Spleen (tissue), 11 donors: Measurements from ENCODE around the gene CACNA1C. TPM values are rescaled to one million over a fixed set of nuclear protein-coding genes. Genes with fewer than 3 reads are reported as not detected.

Experiments used
- DNase-seq: peaks from one replicate; pipeline ENCODE4 v3.0.0-alpha.2; 2020
- H3K27ac ChIP-seq, 8 donors: fragments of 200-600 bp; sonication (generic) in 7 of 8; 1 replicate in 4 of 8; 2 replicates in 4 of 8; pipeline versions ENCODE4 v1.5.0 to v1.8.0; 2016 to 2021; ENCODE audit warnings: inconsistent platforms in 4 of 8, mild to moderate bottlenecking in 4 of 8, moderate library complexity in 1 of 8
- H3K27me3 ChIP-seq, 7 donors: fragments of 200-600 bp; sonication (generic) in 6 of 7; replicated peaks in 1 of 7; 1 replicate in 4 of 7; 2 replicates in 3 of 7; pipeline versions ENCODE4 v1.5.0 to v1.8.0; 2016 to 2021; ENCODE audit warnings: inconsistent platforms in 3 of 7, mild to moderate bottlenecking in 1 of 7
- H3K36me3 ChIP-seq, 6 donors: fragments of 200-600 bp; sonication (generic) in 5 of 6; 1 replicate in 4 of 6; 2 replicates in 2 of 6; pipeline versions ENCODE4 v1.5.0 to v1.8.0; 2016 to 2021; ENCODE audit warnings: inconsistent platforms in 2 of 6
- H3K4me1 ChIP-seq, 6 donors: fragments of 200-600 bp; sonication (generic) in 5 of 6; 1 replicate in 3 of 6; 2 replicates in 3 of 6; pipeline versions ENCODE4 v1.5.0 to v1.8.0; 2016 to 2021; ENCODE audit warnings: inconsistent platforms in 3 of 6
- H3K4me3 ChIP-seq, 8 donors: fragments of 200-600 bp; sonication (generic) in 7 of 8; 1 replicate in 4 of 8; 2 replicates in 4 of 8; pipeline versions ENCODE4 v1.5.0 to v1.8.0; 2016 to 2021; ENCODE audit warnings: inconsistent platforms in 4 of 8, mild to moderate bottlenecking in 4 of 8, moderate library complexity in 2 of 8
- H3K9me3 ChIP-seq, 8 donors: fragments of 200-600 bp; sonication (generic) in 7 of 8; 1 replicate in 4 of 8; 2 replicates in 4 of 8; pipeline versions ENCODE4 v1.5.0 to v1.8.0; 2016 to 2021; ENCODE audit warnings: inconsistent platforms in 4 of 8
- CTCF ChIP-seq, 11 experiments: fragments of 200-600 bp in 7 of 11; fragments of 450-650 bp in 4 of 11; sonication (generic) in 4 of 11; IDR thresholded peaks in 8 of 11; conservative IDR thresholded peaks in 3 of 11; 1 replicate in 7 of 11; 2 replicates in 4 of 11; pipeline versions ENCODE4 v1.4.0 to v1.8.0; 2016 to 2021; ENCODE audit warnings: antibody characterized with exemption in 11 of 11, inconsistent platforms in 4 of 11, mild to moderate bottlenecking in 1 of 11
- POLR2A ChIP-seq, 3 donors: fragments of 450-650 bp; IDR thresholded peaks; one replicate each; pipeline ENCODE4 v1.5.1; 2017; ENCODE audit warnings: antibody characterized with exemption in 3 of 3, mild to moderate bottlenecking in 1 of 3
- POLR2AphosphoS5 ChIP-seq, 3 donors: sonication (generic); formaldehyde crosslinking; IDR thresholded peaks; one replicate each; pipeline ENCODE4 v1.5.1; 2017; ENCODE audit warnings: antibody characterized with exemption in 3 of 3
- WGBS, 5 donors: extraction: QIAGEN DNeasy Blood & Tissue Kit in 3 of 5; methylation state at CpG; one replicate each; pipeline versions ENCODE4 v1.1.5 to v1.1.7; 2013 to 2018; 5-methylcytosine and 5-hydroxymethylcytosine counted together
- intact Hi-C: fragments of 100-400 bp; cut with DNase I; formaldehyde crosslinking; loops from one replicate; pipeline ENCODE4 v1.15.0; 2023; ENCODE audit warnings: low total_unique reads
- polyA plus RNA-seq, 3 donors: library from polyadenylated mRNA; stranded (reverse); fragments of 200-250 nt; gene quantifications; one replicate each; pipeline ENCODE4 v1.2.1, GENCODE V29; 2013
- total RNA-seq, 7 donors: library from RNA; depleted of rRNA in 3 of 7; stranded (reverse); fragments of >200 nt in 3 of 7; fragmentation: NEBNext Ultra II Directional in 4 of 7; extraction: Animal tissue kit (Norgen Biotek cat#: 25700) in 4 of 7; gene quantifications; one replicate each; pipeline versions ENCODE4 v1.1.0 to v1.2.1, GENCODE V29; 2016 to 2021
- donor health status: healthy with polysubstance abuse.
- donor health status: DM: no; HTN: no; CAD: no; lungs with moderate emphysema.
- donor health status: DM: no; HTN: no; CAD: no.
- donor health status: Bipolar disorder and iron deficiency.
- donor health status: healthy.
- donor health status: DM: no; HTN: no; CAD: no.
- donor health status: DM: yes; HTN: yes; CAD: no.

The CACNA1C gene
- total and polyA plus RNA-seq, 10 donors: 0.67 to 27.6 (median 18.4) TPM

GRCh38 chr12:2610358-2610757 is 557.6 kb downstream of the CACNA1C start:
- Histone ChIP-seq H3K27me3 (peaks cover 0 to 11% (median 0%) of the 10 kb centered on the region in 7 donors), H3K9me3 (no peaks in the 10 kb centered on the region), H3K36me3 (peaks cover 0 to 18% (median 0%) of the 10 kb centered on the region in 6 donors), H3K27ac (no peak overlapping the region), H3K4me3 (no peak overlapping the region), H3K4me1 (no peaks in the 10 kb centered on the region)
- intact Hi-C loops: no loop called here
- no peak for TF ChIP-seq POLR2A (IDR thresholded peaks at IDR 0.05)
- no peak for TF ChIP-seq CTCF (IDR thresholded peaks at IDR 0.05 in 8 of 11, conservative IDR thresholded peaks at IDR 0.05 in 3 of 11)
- TF ChIP-seq POLR2AphosphoS5 (IDR thresholded peaks at IDR 0.05): no peak
- no peak for DNase-seq
- 94 to 97% (median 95%) methylated on average over 11 of the region's 11 CpGs for WGBS, 5 donors

GRCh38 chr12:2613326-2614073 is 560.7 kb downstream of the CACNA1C start:
- no peak for DNase-seq
- no peak for TF ChIP-seq POLR2AphosphoS5 (IDR thresholded peaks at IDR 0.05)
- TF ChIP-seq CTCF (IDR thresholded peaks at IDR 0.05 in 8 of 11, conservative IDR thresholded peaks at IDR 0.05 in 3 of 11): no peak
- H3K36me3 ChIP-seq: peaks cover 0 to 7% (median 0%) of the 10 kb centered on the region in 6 donors
- intact Hi-C loops: no loop called here
- 40 to 57% (median 51%) methylated on average over 9 to 12 of the region's 12 CpGs for WGBS, 5 donors
- H3K4me1 ChIP-seq: peaks cover 0 to 20% (median 2%) of the 10 kb centered on the region in 6 donors
- H3K27me3 ChIP-seq: peaks cover 0 to 32% (median 0%) of the 10 kb centered on the region in 7 donors
- no peak overlapping the region for H3K27ac ChIP-seq
- H3K9me3 ChIP-seq: no peaks in the 10 kb centered on the region
- H3K4me3 ChIP-seq: no peak overlapping the region

- peaks cover 0 to 7% (median 0%) of the 10 kb centered on the region in 6 donors for H3K36me3 ChIP-seq
- DNase-seq: no peak
These were observed 561.6 kb downstream of the CACNA1C start for GRCh38 chr12:2614341-2614740.

More at GRCh38 chr12:2614341-2614740, 561.6 kb downstream of the CACNA1C start:
- TF ChIP-seq POLR2AphosphoS5 (IDR thresholded peaks at IDR 0.05): no peak
- no peak for TF ChIP-seq POLR2A (IDR thresholded peaks at IDR 0.05)
- no peak for TF ChIP-seq CTCF (IDR thresholded peaks at IDR 0.05 in 8 of 11, conservative IDR thresholded peaks at IDR 0.05 in 3 of 11)
- Histone ChIP-seq H3K27ac (no peak overlapping the region), H3K27me3 (peaks cover 0 to 32% (median 0%) of the 10 kb centered on the region in 7 donors), H3K4me3 (no peak overlapping the region), H3K9me3 (no peaks in the 10 kb centered on the region), H3K4me1 (peaks cover 0 to 20% (median 2%) of the 10 kb centered on the region in 6 donors)
- intact Hi-C loops: no loop called here
